GM19463 (cell line): ENCODE results near the gene HERC4.
"Not testable (repeated sequence)": the region's sequence is repeated elsewhere in the genome, so short reads cannot be mapped to it uniquely, and the experiment has no call there.

Source experiments
- ATAC-seq: cut with Tn5 transposase; IDR thresholded peaks from one replicate; pipeline ENCODE4 v1.9.1; 2021; ENCODE audit warnings: mild to moderate bottlenecking, moderate library complexity; ENCODE audit not compliant: unreplicated experiment

The HERC4 gene

GRCh38 chr10:67884842-67885670 lies 190.0 kb downstream of the HERC4 start:
- peak; percentile 49 for ATAC-seq

GRCh38 chr10:67884313-67884841 lies 190.7 kb downstream of the HERC4 start, which contains the start of gene SIRT1:
SIRT1 (plus strand) TSS chr10:67884656; CDS start chr10:67884722, 66 bp downstream.
- ATAC-seq: peak; percentile 84

- no peak for ATAC-seq
Measured at GRCh38 chr10:67883710-67884312, 191.3 kb downstream of the HERC4 start.

- ATAC-seq: no peak
Measured at GRCh38 chr10:67878133-67878532, 196.9 kb downstream of the HERC4 start.

GRCh38 chr10:67877421-67877820 lies 197.7 kb downstream of the HERC4 start:
- not testable (repeated sequence) for ATAC-seq

- no peak for ATAC-seq
Measured at GRCh38 chr10:67875340-67876238, 199.5 kb downstream of the HERC4 start.
